Brain microvascular endothelial cell (primary cell): ENCODE results near the gene DAB2IP.
A peak's percentile ranks its signal among the peaks of the same experiment; 100 is the strongest.

Experiments used
- DNase-seq: peaks from one replicate; pipeline ENCODE4 v3.0.0-alpha.2; 2020
- H3K27ac ChIP-seq: fragments of 250-450 bp; sonication (Bioruptor Pico); 2 replicates; pipeline ENCODE4 v1.5.1; 2020; ENCODE audit warnings: mild to moderate bottlenecking, moderate library complexity
- H3K27me3 ChIP-seq: fragments of 250-450 bp; sonication (Bioruptor Pico); replicated peaks from 2 replicates; pipeline ENCODE4 v1.5.1; 2020; ENCODE audit warnings: mild to moderate bottlenecking
- H3K36me3 ChIP-seq: fragments of 250-450 bp; sonication (Bioruptor Pico); replicated peaks from 2 replicates; pipeline ENCODE4 v1.5.1; 2020; ENCODE audit warnings: mild to moderate bottlenecking
- H3K4me3 ChIP-seq: 2 replicates; pipeline ENCODE4 v1.5.1; 2011; ENCODE audit warnings: low read depth, mild to moderate bottlenecking, control low read depth, low read length, moderate library complexity
- CTCF ChIP-seq: IDR thresholded peaks from 2 replicates; pipeline ENCODE4 v1.5.1; 2011; ENCODE audit warnings: low read depth, mild to moderate bottlenecking, moderate library complexity, low read length, control low read depth, inconsistent platforms; ENCODE audit errors: missing control alignments
- in situ Hi-C: cut with HindIII; loops from 2 replicates; pipeline ENCODE4 v1.10.0; 2017; ENCODE audit warnings: low sequenced_read_pairs, low pct_ligation_motif_present

Gene DAB2IP

GRCh38 chr9:121725008-121725775 lies 73.8 kb downstream of the DAB2IP start:
- Histone ChIP-seq H3K27ac (peak overlapping the region; percentile 28), H3K27me3 (no peaks in the 10 kb centered on the region), H3K36me3 (no peaks in the 10 kb centered on the region), H3K4me3 (no peak overlapping the region)
- in situ Hi-C loops: loop anchor here (25.0 kb wide), 1 partner anchor 237 kb away; no protein-coding TSS in a partner anchor
- peak; percentile 95 for DNase-seq
- TF ChIP-seq CTCF: no peak

- no peak for DNase-seq
- no peaks in the 10 kb centered on the region for H3K27me3 ChIP-seq
- in situ Hi-C loops: loop anchor here (25.0 kb wide), 1 partner anchor 235 kb away; no protein-coding TSS in a partner anchor
- TF ChIP-seq CTCF: no peak
- H3K36me3 ChIP-seq: no peaks in the 10 kb centered on the region
- no peak overlapping the region for H3K27ac ChIP-seq
- no peak overlapping the region for H3K4me3 ChIP-seq
Observed at GRCh38 chr9:121727295-121728020, 76.0 kb downstream of the DAB2IP start.

GRCh38 chr9:121728916-121729315 lies 77.5 kb downstream of the DAB2IP start:
- DNase-seq: no peak
- no peaks in the 10 kb centered on the region for H3K36me3 ChIP-seq
- no peaks in the 10 kb centered on the region for H3K27me3 ChIP-seq
- no peak for TF ChIP-seq CTCF
- no peak overlapping the region for H3K4me3 ChIP-seq
- in situ Hi-C loops: loop anchor here (25.0 kb wide), 1 partner anchor 233 kb away; no protein-coding TSS in a partner anchor
- no peak overlapping the region for H3K27ac ChIP-seq

- DNase-seq: no peak
- Histone ChIP-seq H3K27me3 (no peaks in the 10 kb centered on the region), H3K36me3 (no peaks in the 10 kb centered on the region), H3K4me3 (no peak overlapping the region), H3K27ac (no peak overlapping the region)
- in situ Hi-C loops: loop anchor here (25.0 kb wide), 1 partner anchor 232 kb away; no protein-coding TSS in a partner anchor
- TF ChIP-seq CTCF: no peak
Observed at GRCh38 chr9:121729769-121730562, 78.5 kb downstream of the DAB2IP start.

GRCh38 chr9:121731090-121731489 lies 79.7 kb downstream of the DAB2IP start:
- Histone ChIP-seq H3K36me3 (no peaks in the 10 kb centered on the region), H3K4me3 (no peak overlapping the region), H3K27ac (no peak overlapping the region), H3K27me3 (no peaks in the 10 kb centered on the region)
- no peak for DNase-seq
- in situ Hi-C loops: loop anchor here (25.0 kb wide), 1 partner anchor 231 kb away; no protein-coding TSS in a partner anchor
- TF ChIP-seq CTCF: no peak
